ENCODE data around the gene CALML3.

CALML3 gene

GRCh38 chr10:5573319-5573950, 48.7 kb downstream of the CALML3 start:
- no peak for DNase-seq

- no peak for DNase-seq
Observed at GRCh38 chr10:5573968-5574641, 49.3 kb downstream of the CALML3 start.

- DNase-seq = no peak
Observed at GRCh38 chr10:5574642-5575131, 49.9 kb downstream of the CALML3 start.

DNA sequence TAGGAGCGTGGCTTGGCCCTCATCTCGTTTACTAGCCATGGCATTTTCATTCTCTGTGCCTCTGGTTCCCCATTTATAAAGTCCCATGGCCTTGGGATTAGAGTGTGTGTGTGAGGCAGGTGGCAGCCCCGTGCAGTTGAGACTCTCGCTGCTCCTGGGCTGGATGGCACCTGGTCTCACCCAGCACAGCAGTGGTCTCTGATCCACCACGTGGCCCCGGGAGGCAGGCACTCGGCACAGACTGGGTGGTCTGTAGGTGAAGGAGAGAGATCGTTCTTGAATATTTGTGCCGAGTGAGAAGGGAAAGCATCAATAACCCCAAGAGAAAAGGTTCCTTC, 50.4 kb downstream of the CALML3 start:
- DNase-seq = no peak

GRCh38 chr10:5575482-5576153, 50.9 kb downstream of the CALML3 start:
- DNase-seq = no peak

GRCh38 chr10:5576154-5576748, 51.5 kb downstream of the CALML3 start:
- no peak for DNase-seq

All from T-helper 1 cell (primary cell).